ENCODE data around the gene RER1.

The RER1 gene

DNA sequence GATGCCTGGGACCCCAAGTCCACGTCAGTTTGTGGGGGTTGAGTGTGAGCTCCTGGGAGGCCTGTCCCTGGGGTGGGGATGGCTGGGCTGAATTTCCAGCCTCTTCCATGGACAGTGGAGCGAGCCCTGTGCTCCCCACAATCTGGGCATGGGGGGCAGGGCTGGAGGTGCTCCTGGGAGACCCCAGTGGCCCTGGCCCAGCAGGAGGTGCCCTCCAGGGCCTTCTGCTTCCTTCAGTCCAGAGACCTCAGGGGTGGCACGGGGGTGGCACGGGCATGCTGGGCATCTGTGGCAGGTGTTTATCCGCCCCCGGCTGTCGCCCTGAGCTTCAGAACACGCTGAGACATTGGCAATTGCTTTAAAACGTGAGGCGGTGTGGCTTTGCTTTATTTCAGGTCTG lies 41.1 kb upstream of the RER1 start:
- DNase-seq (ENCODE audit: low read depth): no peak
- H3K4me3 ChIP-seq (ENCODE audit: low read length): no peak overlapping the region
- TF ChIP-seq, protein P1, sequence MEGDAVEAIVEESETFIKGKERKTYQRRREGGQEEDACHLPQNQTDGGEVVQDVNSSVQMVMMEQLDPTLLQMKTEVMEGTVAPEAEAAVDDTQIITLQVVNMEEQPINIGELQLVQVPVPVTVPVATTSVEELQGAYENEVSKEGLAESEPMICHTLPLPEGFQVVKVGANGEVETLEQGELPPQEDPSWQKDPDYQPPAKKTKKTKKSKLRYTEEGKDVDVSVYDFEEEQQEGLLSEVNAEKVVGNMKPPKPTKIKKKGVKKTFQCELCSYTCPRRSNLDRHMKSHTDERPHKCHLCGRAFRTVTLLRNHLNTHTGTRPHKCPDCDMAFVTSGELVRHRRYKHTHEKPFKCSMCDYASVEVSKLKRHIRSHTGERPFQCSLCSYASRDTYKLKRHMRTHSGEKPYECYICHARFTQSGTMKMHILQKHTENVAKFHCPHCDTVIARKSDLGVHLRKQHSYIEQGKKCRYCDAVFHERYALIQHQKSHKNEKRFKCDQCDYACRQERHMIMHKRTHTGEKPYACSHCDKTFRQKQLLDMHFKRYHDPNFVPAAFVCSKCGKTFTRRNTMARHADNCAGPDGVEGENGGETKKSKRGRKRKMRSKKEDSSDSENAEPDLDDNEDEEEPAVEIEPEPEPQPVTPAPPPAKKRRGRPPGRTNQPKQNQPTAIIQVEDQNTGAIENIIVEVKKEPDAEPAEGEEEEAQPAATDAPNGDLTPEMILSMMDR (conservative IDR thresholded peaks at IDR 0.05; ENCODE audit: low read length): no peak

DNA sequence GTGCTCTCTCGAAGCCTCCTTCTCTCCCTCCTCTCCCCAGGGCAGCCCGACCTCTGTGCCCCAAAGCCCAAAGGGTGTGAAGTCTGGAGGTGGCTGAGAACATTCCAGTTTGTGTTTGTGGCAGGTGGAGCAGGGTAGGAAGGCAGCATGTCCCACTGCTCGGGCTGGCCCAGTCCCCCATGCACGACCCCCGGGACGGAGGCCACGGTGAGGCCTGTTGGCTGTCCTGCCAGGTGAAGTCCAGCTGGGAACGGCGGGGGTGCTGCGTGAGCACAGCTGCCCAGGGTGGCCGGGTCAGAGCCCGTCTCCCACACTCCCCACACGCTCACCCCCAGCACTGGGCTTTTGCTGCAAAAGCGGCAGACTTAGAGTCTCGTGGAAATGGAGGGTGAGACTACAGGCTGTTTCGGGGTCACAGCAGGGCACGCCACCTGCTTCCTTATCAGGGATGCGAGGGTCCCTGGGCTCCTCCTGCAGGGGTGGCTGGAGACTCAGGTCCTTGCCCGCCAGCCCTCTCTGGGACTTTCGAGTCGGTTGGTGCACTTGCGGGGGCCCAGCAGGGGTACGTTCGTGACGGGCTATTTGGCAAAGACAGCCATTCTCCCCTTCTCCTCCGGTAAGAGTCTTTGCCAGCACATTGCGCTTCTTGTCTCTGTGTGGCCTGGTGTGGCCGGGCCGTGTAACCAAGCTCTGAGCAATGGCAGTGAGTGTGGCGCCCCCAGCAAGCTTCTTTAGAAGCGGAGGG lies 40.6 kb upstream of the RER1 start:
- TF ChIP-seq, protein P1 (conservative IDR thresholded peaks at IDR 0.05; ENCODE audit: low read length): no peak
- H3K4me3 ChIP-seq (ENCODE audit: low read length): no peak overlapping the region
- no peak for DNase-seq (ENCODE audit: low read depth)

DNA sequence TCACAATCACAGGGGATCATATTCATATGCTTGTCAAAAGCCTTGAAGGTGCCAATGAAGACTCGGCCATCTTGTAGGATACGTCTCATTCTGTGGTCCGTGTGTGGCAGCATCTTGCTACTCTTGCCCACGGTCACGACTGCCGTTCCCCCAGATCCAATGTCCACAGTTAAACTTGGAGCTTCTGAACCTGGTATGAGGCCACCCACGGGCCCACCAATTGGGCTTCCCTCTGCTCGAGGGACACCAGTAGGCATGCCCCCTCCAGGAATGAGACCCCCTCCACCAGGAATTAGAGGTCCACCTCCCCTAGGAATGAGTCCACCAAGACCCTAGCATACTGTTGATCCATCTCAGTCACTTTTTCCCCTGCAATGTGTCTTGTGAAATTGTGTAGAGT lies 39.9 kb upstream of the RER1 start:
- no peak for DNase-seq (ENCODE audit: low read depth)
- TF ChIP-seq, protein P1 (conservative IDR thresholded peaks at IDR 0.05; ENCODE audit: low read length): no peak
- H3K4me3 ChIP-seq (ENCODE audit: low read length): no peak overlapping the region

DNA sequence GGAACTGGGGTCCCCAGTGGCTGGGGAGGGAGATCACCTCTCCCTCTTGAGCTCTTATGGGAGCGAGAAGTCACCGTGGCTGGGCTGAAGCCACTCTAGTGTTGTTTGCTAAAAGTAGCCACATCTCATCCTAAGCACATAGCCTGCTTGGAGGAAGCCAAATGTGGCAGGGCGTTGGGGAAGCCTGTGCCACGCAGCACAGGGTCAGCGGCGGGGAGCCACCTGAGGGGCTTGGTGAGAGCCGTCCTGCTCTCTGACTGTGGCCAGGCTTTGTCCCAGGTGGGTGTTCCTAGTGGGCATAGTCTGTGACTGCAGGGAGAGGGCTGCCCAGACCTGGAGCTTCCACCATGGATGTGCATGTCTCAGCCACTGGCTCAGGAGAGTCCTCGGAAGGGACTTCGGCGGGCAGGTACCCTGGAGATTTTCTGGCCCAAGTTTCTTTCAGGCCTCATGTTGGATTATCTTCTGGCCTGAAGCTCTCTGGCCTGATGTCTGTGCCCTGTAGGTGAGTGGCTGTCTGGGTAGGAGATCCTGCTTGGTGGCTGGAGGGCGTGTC lies 39.2 kb upstream of the RER1 start:
- DNase-seq (ENCODE audit: low read depth): no peak
- no peak overlapping the region for H3K4me3 ChIP-seq (ENCODE audit: low read length)
- TF ChIP-seq, protein P1 (conservative IDR thresholded peaks at IDR 0.05; ENCODE audit: low read length): no peak

DNA sequence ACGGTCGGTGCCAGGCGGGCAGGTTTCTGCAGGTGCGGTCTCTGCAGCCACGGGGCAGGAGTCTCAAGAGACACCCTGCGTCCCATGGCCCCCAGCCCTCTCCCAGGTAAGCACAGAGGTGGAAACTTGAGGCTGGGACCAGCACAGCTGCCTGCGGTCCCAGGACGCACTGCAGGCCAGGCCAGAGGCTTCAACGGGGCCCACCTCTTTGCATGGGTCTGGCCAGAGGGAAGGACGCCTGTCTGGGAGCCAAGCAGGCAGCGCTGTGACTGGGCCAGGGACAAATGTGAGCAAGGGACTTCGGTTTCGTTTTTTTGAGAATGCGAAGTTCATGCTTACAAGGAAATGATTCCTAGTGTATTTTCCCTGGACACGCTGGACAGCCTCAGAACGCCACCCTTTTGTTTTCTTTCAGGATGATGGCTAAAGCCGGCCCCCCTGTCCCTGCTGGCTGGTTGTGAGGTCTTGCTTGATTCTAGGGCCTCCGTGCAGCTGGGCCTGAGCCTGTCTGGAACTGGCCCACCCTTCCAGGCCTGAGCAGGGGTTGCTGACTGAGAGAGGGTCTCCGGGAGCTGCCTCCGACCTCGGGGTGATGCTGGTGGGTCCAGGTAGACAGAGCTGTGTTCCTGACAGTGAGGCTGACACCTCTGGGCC lies 38.6 kb upstream of the RER1 start:
- H3K4me3 ChIP-seq (ENCODE audit: low read length): no peak overlapping the region

DNA sequence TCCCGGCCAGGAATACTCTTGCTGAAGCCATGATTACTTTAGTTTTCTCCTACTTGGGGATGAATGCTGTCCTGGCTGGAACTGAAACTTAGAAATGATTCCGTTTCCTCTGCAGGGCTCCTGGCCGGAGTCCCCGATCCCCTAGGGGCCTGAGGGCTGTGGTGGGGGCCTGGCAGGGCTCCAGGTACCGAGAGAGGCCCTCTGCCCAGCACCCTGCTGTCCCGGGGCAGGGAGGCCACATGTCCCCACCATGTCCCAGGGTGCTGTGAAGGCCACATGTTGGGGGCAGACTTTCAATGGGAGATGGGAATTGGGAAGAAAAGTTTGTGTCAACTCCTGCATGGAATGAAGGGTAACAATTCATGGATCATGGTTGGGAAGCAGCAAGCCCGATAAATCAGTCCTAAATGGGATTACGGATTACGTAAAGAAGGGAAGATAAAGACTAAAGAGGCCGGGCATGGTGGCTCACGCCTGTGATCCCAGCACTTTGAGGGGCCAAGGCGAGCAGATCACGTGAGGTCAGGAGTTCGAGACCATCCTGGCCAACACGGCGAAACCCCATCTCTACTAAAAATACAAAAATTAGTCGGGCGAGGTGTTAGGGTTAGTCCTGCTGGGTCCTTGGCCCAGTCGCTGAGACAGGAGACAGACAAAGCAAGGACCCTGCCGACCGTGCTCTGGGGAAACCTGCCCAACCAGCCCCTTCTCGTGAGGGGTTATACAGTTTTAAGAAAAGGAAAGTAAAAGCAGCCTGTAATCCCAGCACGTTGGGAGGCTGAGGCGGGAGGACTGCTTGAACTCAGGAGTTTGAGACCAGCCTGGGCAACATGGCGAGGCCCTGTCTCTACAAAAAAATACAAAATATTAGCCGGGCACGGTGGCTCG lies 37.8 kb upstream of the RER1 start:
- TF ChIP-seq, protein P1 (conservative IDR thresholded peaks at IDR 0.05; ENCODE audit: low read length): no peak
- no peak for DNase-seq (ENCODE audit: low read depth)
- H3K4me3 ChIP-seq (ENCODE audit: low read length): no peak overlapping the region

More for the DNA sequence above, 38.6 kb upstream of the RER1 start:
- TF ChIP-seq, protein P1 (conservative IDR thresholded peaks at IDR 0.05; ENCODE audit: low read length): no peak
- no peak for DNase-seq (ENCODE audit: low read depth)
